Astrocyte of the spinal cord (primary cell): ENCODE measurements around the gene COPB1.

ENCODE experiments used
- DNase-seq: peaks from one replicate; pipeline ENCODE4 v3.0.0; 2011; ENCODE audit warnings: low read depth, low spot score
- H3K4me3 ChIP-seq: 2 replicates; pipeline ENCODE4 v1.5.1; 2011; ENCODE audit warnings: low read depth, mild to moderate bottlenecking, low read length, moderate library complexity
- in situ Hi-C: cut with HindIII; loops from 2 replicates; pipeline ENCODE4 v1.10.0; 2017; ENCODE audit warnings: low sequenced_read_pairs
- TF ChIP-seq, protein P1 (sequence below): IDR thresholded peaks from 2 replicates; pipeline ENCODE4 v1.5.1; 2012; ENCODE audit warnings: low read depth, mild to moderate bottlenecking, low read length, inconsistent platforms

Gene COPB1

DNA sequence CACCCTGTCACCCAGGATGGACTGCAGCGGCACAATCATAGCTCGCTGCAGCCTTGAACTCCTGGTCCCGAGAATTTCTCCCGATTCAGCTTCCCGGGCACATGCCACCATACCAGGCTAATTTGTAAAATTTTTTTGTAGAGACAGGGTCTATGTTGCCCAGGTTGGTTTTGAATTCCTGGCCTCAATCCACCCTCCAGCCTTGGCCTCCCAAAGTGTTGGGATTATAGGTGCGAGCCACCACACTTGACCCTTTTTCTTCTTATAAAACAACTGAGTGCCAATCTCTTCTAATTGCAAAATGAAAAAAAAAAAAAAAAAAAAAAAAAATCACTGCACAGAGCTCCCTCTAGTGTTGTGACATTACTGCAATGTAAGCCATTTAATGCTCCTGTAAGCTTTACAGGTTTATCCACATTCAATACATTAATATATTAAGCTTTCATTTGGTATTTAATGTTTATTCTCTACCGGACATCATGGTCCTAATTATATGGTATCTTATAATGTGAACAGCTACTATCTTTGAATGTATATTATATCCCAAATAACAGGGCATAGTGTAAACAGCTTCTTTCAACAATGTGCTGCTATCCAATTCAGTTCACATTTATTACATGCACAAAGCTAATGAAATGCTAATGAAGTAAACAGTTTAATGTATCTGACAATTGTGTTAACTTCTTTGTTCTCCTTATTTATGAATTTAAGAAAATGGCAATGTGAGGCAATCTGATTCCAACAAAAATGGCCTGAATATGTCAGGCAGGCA lies 44.6 kb downstream of the COPB1 start:
- TF ChIP-seq, protein P1, sequence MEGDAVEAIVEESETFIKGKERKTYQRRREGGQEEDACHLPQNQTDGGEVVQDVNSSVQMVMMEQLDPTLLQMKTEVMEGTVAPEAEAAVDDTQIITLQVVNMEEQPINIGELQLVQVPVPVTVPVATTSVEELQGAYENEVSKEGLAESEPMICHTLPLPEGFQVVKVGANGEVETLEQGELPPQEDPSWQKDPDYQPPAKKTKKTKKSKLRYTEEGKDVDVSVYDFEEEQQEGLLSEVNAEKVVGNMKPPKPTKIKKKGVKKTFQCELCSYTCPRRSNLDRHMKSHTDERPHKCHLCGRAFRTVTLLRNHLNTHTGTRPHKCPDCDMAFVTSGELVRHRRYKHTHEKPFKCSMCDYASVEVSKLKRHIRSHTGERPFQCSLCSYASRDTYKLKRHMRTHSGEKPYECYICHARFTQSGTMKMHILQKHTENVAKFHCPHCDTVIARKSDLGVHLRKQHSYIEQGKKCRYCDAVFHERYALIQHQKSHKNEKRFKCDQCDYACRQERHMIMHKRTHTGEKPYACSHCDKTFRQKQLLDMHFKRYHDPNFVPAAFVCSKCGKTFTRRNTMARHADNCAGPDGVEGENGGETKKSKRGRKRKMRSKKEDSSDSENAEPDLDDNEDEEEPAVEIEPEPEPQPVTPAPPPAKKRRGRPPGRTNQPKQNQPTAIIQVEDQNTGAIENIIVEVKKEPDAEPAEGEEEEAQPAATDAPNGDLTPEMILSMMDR = peak; percentile 67
- peak; percentile 61 for DNase-seq
- no peak overlapping the region for H3K4me3 ChIP-seq
- in situ Hi-C loops = loop anchor here (25.0 kb wide), 1 partner anchor 168 kb away; no protein-coding TSS in a partner anchor

- H3K4me3 ChIP-seq = no peak overlapping the region
- DNase-seq = no peak
- TF ChIP-seq, protein P1 = no peak
- in situ Hi-C loops = loop anchor here (25.0 kb wide), 1 partner anchor 165 kb away; no protein-coding TSS in a partner anchor
Measured at GRCh38 chr11:14451825-14452224, 47.8 kb downstream of the COPB1 start.

DNA sequence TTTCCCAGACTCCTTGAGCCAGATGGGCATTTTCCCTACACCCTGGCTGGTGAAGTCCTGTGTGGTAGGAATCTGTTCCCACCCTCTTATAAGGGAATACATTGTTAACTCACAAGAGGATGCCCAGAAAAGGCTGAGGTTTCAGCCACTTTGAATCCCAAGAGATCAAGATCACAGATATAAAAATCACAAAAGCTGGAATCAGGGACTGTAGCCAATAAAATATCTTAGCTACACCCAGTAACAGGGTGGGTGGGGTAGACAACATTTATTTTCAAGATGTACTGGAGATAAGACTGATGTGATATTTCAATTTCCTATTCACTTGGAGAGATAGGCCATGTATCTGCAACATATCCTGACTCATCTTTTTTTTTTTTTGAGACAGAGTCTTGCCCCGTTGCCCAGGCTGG lies 50.3 kb downstream of the COPB1 start:
- no peak overlapping the region for H3K4me3 ChIP-seq
- in situ Hi-C loops = no loop called here
- TF ChIP-seq, protein P1 = no peak
- DNase-seq = no peak

GRCh38 chr11:14448240-14448639 lies 51.4 kb downstream of the COPB1 start:
- no peak overlapping the region for H3K4me3 ChIP-seq
- in situ Hi-C loops = no loop called here
- TF ChIP-seq, protein P1 = no peak
- DNase-seq = no peak

DNA sequence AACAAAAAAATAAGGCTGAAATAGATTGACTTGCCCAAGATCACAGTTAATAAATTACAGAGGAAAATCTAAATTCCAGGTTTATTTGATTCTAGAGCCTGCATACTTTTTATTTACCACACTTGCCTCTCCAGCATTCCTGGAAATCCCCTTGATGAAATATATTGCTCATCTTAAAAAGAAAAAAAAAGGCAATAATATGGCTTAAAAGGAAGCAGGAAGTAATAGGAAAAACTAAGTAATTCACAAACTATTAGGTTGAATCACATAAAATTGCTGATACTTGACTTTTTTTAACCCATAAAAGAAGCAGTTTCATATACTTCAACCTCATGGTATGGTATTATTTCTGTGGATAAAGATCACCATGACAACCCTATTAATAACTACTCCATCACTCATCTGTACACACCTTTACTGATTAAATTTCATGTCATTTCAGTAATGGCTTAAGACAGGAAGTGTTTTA lies 52.9 kb downstream of the COPB1 start:
- no peak overlapping the region for H3K4me3 ChIP-seq
- TF ChIP-seq, protein P1 = no peak
- in situ Hi-C loops = no loop called here
- DNase-seq = peak; percentile 48

GRCh38 chr11:14445542-14446530 lies 53.8 kb downstream of the COPB1 start:
- TF ChIP-seq, protein P1 = no peak
- H3K4me3 ChIP-seq = no peak overlapping the region
- DNase-seq = peak; percentile 43
- in situ Hi-C loops = no loop called here
